ENCODE results near the gene DYNC1LI2. TPM values are rescaled to one million over a fixed set of nuclear protein-coding genes. Genes with fewer than 3 reads are reported as not detected.

Gene DYNC1LI2
- total and polyA plus RNA-seq, 2 of the 8 experiments (the other 6 are each of a cell fraction or from before 2014, with no cell fraction given), result 35.0 to 70.8 TPM

GRCh38 chr16:66677836-66678235 lies 73.6 kb downstream of the DYNC1LI2 start (continued):
- no peak for TF ChIP-seq CHD7 (IDR thresholded peaks at IDR 0.05; ENCODE audit: insufficient replicate concordance, low read length)
- no peak for TF ChIP-seq YY1 (IDR thresholded peaks at IDR 0.05; ENCODE audit: low read depth, low read length)
